RWPE2 (cell line): ENCODE results near the gene PLA2G5.

Experiments
- ATAC-seq: fragments of 200-7000 bp; cut with Tn5 transposase; 3 replicates; pipeline ENCODE4 v1.9.1; 2021; ENCODE audit warnings: low read depth
- DNase-seq: peaks from one replicate; pipeline ENCODE4 v3.0.0-alpha.2; 2020; ENCODE audit warnings: low spot score
- H3K27ac ChIP-seq: fragments of 450-650 bp; 2 replicates; pipeline ENCODE4 v1.5.1; 2017; ENCODE audit warnings: mild to moderate bottlenecking; ENCODE audit not compliant: poor library complexity, severe bottlenecking
- H3K27me3 ChIP-seq: fragments of 250-450 bp; sonication (Bioruptor Pico); 2 replicates; pipeline ENCODE4 v1.5.1; 2021; ENCODE audit warnings: mild to moderate bottlenecking, moderate library complexity; ENCODE audit not compliant: insufficient read depth, poor library complexity, severe bottlenecking
- H3K36me3 ChIP-seq: fragments of 250-450 bp; sonication (Bioruptor Pico); 2 replicates; pipeline ENCODE4 v1.5.1; 2020; ENCODE audit warnings: low read depth, mild to moderate bottlenecking, moderate library complexity
- H3K4me1 ChIP-seq: fragments of 250-450 bp; sonication (Bioruptor Pico); 2 replicates; pipeline ENCODE4 v1.5.1; 2021; ENCODE audit warnings: mild to moderate bottlenecking, moderate library complexity; ENCODE audit not compliant: insufficient read depth, poor library complexity, severe bottlenecking
- H3K4me3 ChIP-seq: fragments of 250-450 bp; sonication (Bioruptor Pico); 2 replicates; pipeline ENCODE4 v1.5.1; 2021; ENCODE audit warnings: mild to moderate bottlenecking, moderate library complexity; ENCODE audit not compliant: severe bottlenecking
- H3K9me3 ChIP-seq: fragments of 250-450 bp; sonication (Bioruptor Pico); 2 replicates; pipeline ENCODE4 v1.5.1; 2021; ENCODE audit warnings: mild to moderate bottlenecking, moderate library complexity; ENCODE audit not compliant: severe bottlenecking
- CTCF ChIP-seq: fragments of 450-650 bp; IDR thresholded peaks from one replicate; pipeline ENCODE4 v1.5.1; 2017; ENCODE audit warnings: mild to moderate bottlenecking, moderate library complexity; ENCODE audit not compliant: poor library complexity, severe bottlenecking

The PLA2G5 gene

GRCh38 chr1:20031161-20031560 is 38.8 kb upstream of the PLA2G5 start:
- DNase-seq: no peak
- TF ChIP-seq CTCF: no peak
- Histone ChIP-seq H3K36me3 (no peaks in the 10 kb centered on the region), H3K27ac (no peak overlapping the region), H3K4me1 (no peaks in the 10 kb centered on the region), H3K9me3 (peaks cover 5% of the 10 kb centered on the region), H3K27me3 (peaks cover 6% of the 10 kb centered on the region), H3K4me3 (no peak overlapping the region)
- ATAC-seq: no peak

- Histone ChIP-seq H3K27me3 (peaks cover 6% of the 10 kb centered on the region), H3K27ac (no peak overlapping the region), H3K9me3 (peaks cover 6% of the 10 kb centered on the region), H3K36me3 (no peaks in the 10 kb centered on the region), H3K4me1 (no peaks in the 10 kb centered on the region), H3K4me3 (no peak overlapping the region)
- TF ChIP-seq CTCF: no peak
- DNase-seq: no peak
- ATAC-seq: no peak
Observed at GRCh38 chr1:20031836-20032235, 38.2 kb upstream of the PLA2G5 start.

- no peak overlapping the region for H3K27ac ChIP-seq
- DNase-seq (no peak), ATAC-seq (no peak)
- peaks cover 4% of the 10 kb centered on the region for H3K27me3 ChIP-seq
- TF ChIP-seq CTCF: no peak
- no peaks in the 10 kb centered on the region for H3K36me3 ChIP-seq
- no peak overlapping the region for H3K4me3 ChIP-seq
- H3K4me1 ChIP-seq: no peaks in the 10 kb centered on the region
- H3K9me3 ChIP-seq: peaks cover 6% of the 10 kb centered on the region
Observed at GRCh38 chr1:20032425-20032824, 37.6 kb upstream of the PLA2G5 start.

GRCh38 chr1:20033420-20033819 is 36.6 kb upstream of the PLA2G5 start:
- Histone ChIP-seq H3K9me3 (peaks cover 6% of the 10 kb centered on the region), H3K4me3 (no peak overlapping the region), H3K4me1 (no peaks in the 10 kb centered on the region), H3K27ac (no peak overlapping the region), H3K27me3 (no peaks in the 10 kb centered on the region), H3K36me3 (no peaks in the 10 kb centered on the region)
- no peak for TF ChIP-seq CTCF
- ATAC-seq (no peak), DNase-seq (no peak)

- H3K4me3 ChIP-seq: no peak overlapping the region
- peaks cover 6% of the 10 kb centered on the region for H3K9me3 ChIP-seq
- H3K4me1 ChIP-seq: no peaks in the 10 kb centered on the region
- H3K27ac ChIP-seq: no peak overlapping the region
- no peak for DNase-seq
- H3K36me3 ChIP-seq: no peaks in the 10 kb centered on the region
- no peak for ATAC-seq
- H3K27me3 ChIP-seq: no peaks in the 10 kb centered on the region
- no peak for TF ChIP-seq CTCF
Observed at GRCh38 chr1:20035114-20035513, 34.9 kb upstream of the PLA2G5 start.
